B cell (primary cell): ENCODE results near the gene ORMDL2. TPM values are rescaled to one million over a fixed set of nuclear protein-coding genes. Genes with fewer than 3 reads are reported as not detected.

ENCODE experiments used
- ATAC-seq: fragments of 200-7000 bp; cut with Tn5 transposase; one replicate; pipeline ENCODE4 v1.10.0; 2021; ENCODE audit warnings: low read depth, mild to moderate bottlenecking, moderate number of reproducible peaks, moderate library complexity
- CTCF ChIA-PET: fragments of 350-600 bp; sonication (Branson Sonifier 250); formaldehyde crosslinking; loops from one replicate; lab custom pipeline; 2021; ENCODE audit warnings: antibody characterized with exemption, inconsistent platforms; lab: Charles Lee
- POLR2A ChIA-PET: fragments of 350-600 bp; sonication (Branson Sonifier 250); formaldehyde crosslinking; loops from one replicate; lab custom pipeline; 2021; ENCODE audit warnings: antibody characterized with exemption; lab: Charles Lee
- DNase-seq: peaks from one replicate; pipeline ENCODE4 v3.0.0; 2013
- H2AFZ ChIP-seq: 2 replicates; pipeline ENCODE4 v1.6.1; 2012; ENCODE audit warnings: mild to moderate bottlenecking, low read depth, low read length; ENCODE audit not compliant: insufficient read depth, poor library complexity, severe bottlenecking
- H3K27ac ChIP-seq, 2 donors: 1 replicate in 1 of 2; 2 replicates in 1 of 2; pipeline ENCODE4 v1.5.1; 2012 to 2013; ENCODE audit warnings: low read length in 2 of 2, mild to moderate bottlenecking in 2 of 2, moderate library complexity in 1 of 2
- H3K27me3 ChIP-seq, 4 experiments: fragments of 200-600 bp in 1 of 4; sonication (generic) in 1 of 4; replicated peaks in 1 of 4; 1 replicate in 2 of 4; 2 replicates in 2 of 4; pipeline versions ENCODE4 v1.6.1 to v1.7.0; 2013 to 2016; ENCODE audit warnings: low read length in 3 of 4, mild to moderate bottlenecking in 2 of 4, mixed read lengths in 1 of 4, moderate library complexity in 1 of 4; ENCODE audit not compliant: insufficient read depth in 4 of 4, control insufficient read depth in 3 of 4; ENCODE audit errors: control extremely low read depth in 1 of 4
- H3K36me3 ChIP-seq, 2 experiments: replicated peaks in 1 of 2; 1 replicate in 1 of 2; 2 replicates in 1 of 2; pipeline versions ENCODE4 v1.6.1 to v1.7.1; 2013; ENCODE audit warnings: low read length in 1 of 2; ENCODE audit not compliant: insufficient read depth in 2 of 2, control insufficient read depth in 1 of 2; ENCODE audit errors: control extremely low read depth in 1 of 2, extremely low read depth in 1 of 2
- H3K4me1 ChIP-seq, 2 donors: fragments of 200-600 bp in 1 of 2; sonication (generic) in 1 of 2; 1 replicate in 1 of 2; 2 replicates in 1 of 2; pipeline versions ENCODE4 v1.5.1 to v1.6.1; 2013 to 2017; ENCODE audit warnings: low read length in 2 of 2; ENCODE audit not compliant: control insufficient read depth in 2 of 2, insufficient read depth in 2 of 2
- H3K4me2 ChIP-seq: replicated peaks from 2 replicates; pipeline ENCODE3; 2012; ENCODE audit warnings: mild to moderate bottlenecking, low read depth, low read length; ENCODE audit not compliant: poor library complexity, severe bottlenecking
- H3K4me3 ChIP-seq, 5 experiments: fragments of 200-600 bp in 1 of 5; sonication (generic) in 1 of 5; 1 replicate in 3 of 5; 2 replicates in 2 of 5; pipeline versions ENCODE4 v1.5.1 to v1.7.0; 2011 to 2016; ENCODE audit warnings: low read length in 4 of 5, mild to moderate bottlenecking in 4 of 5, low read depth in 2 of 5, control low read depth in 1 of 5, moderate library complexity in 1 of 5; ENCODE audit not compliant: insufficient read depth in 1 of 5; ENCODE audit errors: control extremely low read depth in 1 of 5, extremely low read depth in 1 of 5
- H3K79me2 ChIP-seq: fragments of 200-600 bp; sonication (generic); one replicate; pipeline ENCODE4 v1.6.0; 2016; ENCODE audit warnings: low read length; ENCODE audit not compliant: control insufficient read depth, insufficient read depth
- H3K9ac ChIP-seq: fragments of 200-600 bp; sonication (generic); 2 replicates; pipeline ENCODE4 v1.6.1; 2017; ENCODE audit warnings: mild to moderate bottlenecking, low read length, moderate library complexity
- H3K9me3 ChIP-seq, 3 donors: one replicate each; pipeline versions ENCODE4 v1.6.1 to v1.7.1; 2013; ENCODE audit warnings: low read length in 2 of 3; ENCODE audit not compliant: control insufficient read depth in 2 of 3, insufficient read depth in 1 of 3; ENCODE audit errors: control extremely low read depth in 1 of 3
- H4K20me1 ChIP-seq: 2 replicates; pipeline ENCODE4 v1.6.0; 2012; ENCODE audit warnings: mild to moderate bottlenecking, low read length; ENCODE audit not compliant: insufficient read depth, control insufficient read depth, poor library complexity, severe bottlenecking
- H3K27ac Mint-ChIP-seq: one replicate; pipeline ENCODE4 v1.8.0; 2021; ENCODE audit warnings: mixed read lengths
- H3K27me3 Mint-ChIP-seq: one replicate; pipeline ENCODE4 v1.8.0; 2021; ENCODE audit warnings: mixed read lengths
- H3K4me1 Mint-ChIP-seq: one replicate; pipeline ENCODE4 v1.8.0; 2021; ENCODE audit warnings: mixed read lengths
- H3K4me3 Mint-ChIP-seq: one replicate; pipeline ENCODE4 v1.8.0; 2021; ENCODE audit warnings: mixed read lengths
- H3K9me3 Mint-ChIP-seq: one replicate; pipeline ENCODE4 v1.8.0; 2022; ENCODE audit warnings: mixed read lengths; ENCODE audit not compliant: insufficient read depth
- EZH2 ChIP-seq: IDR thresholded peaks from 2 replicates; pipeline ENCODE4 v1.6.1; 2012; ENCODE audit warnings: borderline replicate concordance, low read depth, mild to moderate bottlenecking, moderate library complexity, low read length; ENCODE audit not compliant: insufficient read depth, poor library complexity, severe bottlenecking
- WGBS: methylation state at CpG from one replicate; pipeline ENCODE4 v1.1.5; 2013; ENCODE audit warnings: missing lambda C conversion rate; ENCODE audit not compliant: insufficient coverage; 5-methylcytosine and 5-hydroxymethylcytosine counted together
- intact Hi-C: fragments of 100-400 bp; cut with micrococcal nuclease; formaldehyde crosslinking; loops from one replicate; pipeline ENCODE4 v1.10.0; 2022
- polyA plus RNA-seq: library from polyadenylated mRNA; depleted of rRNA; stranded (reverse); fragments of >200 nt; gene quantifications from 2 replicates; pipeline ENCODE4 v1.2.3, GENCODE V29; 2012
- total RNA-seq, 2 donors: library from RNA; stranded (reverse); fragments of 120-200 nt in 1 of 2; gene quantifications; 1 replicate in 1 of 2; 2 replicates in 1 of 2; pipeline versions ENCODE4 v1.2.3 to v1.2.4, GENCODE V29; 2013 to 2022
- TF ChIP-seq, protein P1 (sequence below): fragments of 200-600 bp; IDR thresholded peaks from one replicate; pipeline ENCODE4 v1.8.0; 2022; ENCODE audit warnings: antibody characterized with exemption, mild to moderate bottlenecking

Gene ORMDL2
- total and polyA plus RNA-seq, 2 donors (not counting 1 experiment from before 2014, with no cell fraction given): 22.7 to 41.9 TPM

DNA sequence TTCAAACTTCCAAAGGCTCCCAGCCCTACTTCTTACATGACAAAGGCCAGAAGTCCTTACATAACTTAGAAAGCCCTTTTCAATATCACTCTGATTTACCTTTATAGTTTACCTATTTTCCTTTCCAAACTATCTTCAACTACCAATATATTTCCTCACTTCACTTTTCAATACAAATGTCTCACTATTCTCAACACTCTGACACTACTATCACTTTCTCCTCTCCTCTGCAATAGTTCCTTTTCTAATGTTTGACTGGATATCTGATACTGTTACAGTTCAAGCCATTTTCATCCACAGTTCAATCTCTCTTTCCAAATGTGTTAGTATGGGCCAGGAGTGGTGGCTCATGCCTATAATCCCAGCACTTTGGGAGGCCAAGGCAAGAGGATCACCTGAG is 3.6 kb upstream of the ORMDL2 start:
- no peak overlapping the region for H3K9ac ChIP-seq
- H2AFZ ChIP-seq: no peak overlapping the region
- H3K79me2 ChIP-seq: peaks cover 98% of the 10 kb centered on the region
- H3K4me2 ChIP-seq: no peak overlapping the region
- H3K4me1 ChIP-seq: peaks cover 24 to 29% of the 10 kb centered on the region in 2 donors
- DNase-seq: no peak
- POLR2A ChIA-PET: interaction anchor here (0.5 kb wide), 1 partner anchor 40 kb away, joined by 5 read pairs; no protein-coding TSS in a partner anchor
- H3K27me3 ChIP-seq: no peaks in the 10 kb centered on the region
- no peak for ATAC-seq
- peaks cover 66% of the 10 kb centered on the region for H4K20me1 ChIP-seq
- no peaks in the 10 kb centered on the region for H3K9me3 ChIP-seq
- Mint-ChIP-seq H3K9me3 (no peaks in the 10 kb centered on the region), H3K4me1 (peaks cover 39% of the 10 kb centered on the region), H3K4me3 (no peak overlapping the region), H3K27ac (no peak overlapping the region), H3K27me3 (no peaks in the 10 kb centered on the region)
- CTCF ChIA-PET: interaction anchor here (1.3 to 1.7 kb wide), 2 partner anchors 126 to 182 kb away, joined by 3 read pairs; no protein-coding TSS in a partner anchor
- TF ChIP-seq EZH2: no peak
- TF ChIP-seq, protein P1, sequence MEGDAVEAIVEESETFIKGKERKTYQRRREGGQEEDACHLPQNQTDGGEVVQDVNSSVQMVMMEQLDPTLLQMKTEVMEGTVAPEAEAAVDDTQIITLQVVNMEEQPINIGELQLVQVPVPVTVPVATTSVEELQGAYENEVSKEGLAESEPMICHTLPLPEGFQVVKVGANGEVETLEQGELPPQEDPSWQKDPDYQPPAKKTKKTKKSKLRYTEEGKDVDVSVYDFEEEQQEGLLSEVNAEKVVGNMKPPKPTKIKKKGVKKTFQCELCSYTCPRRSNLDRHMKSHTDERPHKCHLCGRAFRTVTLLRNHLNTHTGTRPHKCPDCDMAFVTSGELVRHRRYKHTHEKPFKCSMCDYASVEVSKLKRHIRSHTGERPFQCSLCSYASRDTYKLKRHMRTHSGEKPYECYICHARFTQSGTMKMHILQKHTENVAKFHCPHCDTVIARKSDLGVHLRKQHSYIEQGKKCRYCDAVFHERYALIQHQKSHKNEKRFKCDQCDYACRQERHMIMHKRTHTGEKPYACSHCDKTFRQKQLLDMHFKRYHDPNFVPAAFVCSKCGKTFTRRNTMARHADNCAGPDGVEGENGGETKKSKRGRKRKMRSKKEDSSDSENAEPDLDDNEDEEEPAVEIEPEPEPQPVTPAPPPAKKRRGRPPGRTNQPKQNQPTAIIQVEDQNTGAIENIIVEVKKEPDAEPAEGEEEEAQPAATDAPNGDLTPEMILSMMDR: no peak
- H3K36me3 ChIP-seq: peaks cover 6 to 32% of the 10 kb centered on the region in 2 experiments
- intact Hi-C loops: no loop called here
- H3K4me3 ChIP-seq: no peak overlapping the region
- H3K27ac ChIP-seq: no peak overlapping the region

DNA sequence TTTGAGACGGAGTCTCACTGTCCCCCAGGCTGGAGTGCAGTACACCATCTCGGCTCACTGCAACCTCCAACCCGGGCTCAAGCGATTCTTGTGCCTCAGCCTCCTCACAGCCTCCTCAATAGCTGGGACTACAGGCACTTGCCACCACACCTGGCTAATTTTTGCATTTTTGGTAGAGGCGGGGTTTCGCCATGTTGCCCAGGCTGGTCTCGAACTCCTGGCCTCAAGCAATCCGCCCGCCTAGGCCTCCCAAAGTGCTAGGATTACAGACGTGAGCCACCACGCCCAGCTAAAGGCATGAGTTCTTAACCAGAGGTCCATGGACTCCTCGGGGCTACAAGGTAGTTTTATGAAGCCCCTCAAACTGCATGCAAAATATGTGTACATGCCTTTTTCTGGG is 2.4 kb upstream of the ORMDL2 start:
- Histone ChIP-seq H3K9me3 (no peaks in the 10 kb centered on the region), H3K4me2 (no peak overlapping the region), H3K4me3 (no peak overlapping the region), H3K4me1 (peaks cover 24 to 30% of the 10 kb centered on the region in 2 donors), H3K27me3 (no peaks in the 10 kb centered on the region), H3K36me3 (peaks cover 4 to 41% of the 10 kb centered on the region in 2 experiments), H3K9ac (no peak overlapping the region), H3K27ac (no peak overlapping the region), H3K79me2 (peaks cover 90% of the 10 kb centered on the region), H2AFZ (no peak overlapping the region), H4K20me1 (peaks cover 56% of the 10 kb centered on the region)
- CTCF ChIA-PET: no interaction called here
- Mint-ChIP-seq H3K4me1 (peaks cover 42% of the 10 kb centered on the region), H3K27me3 (no peaks in the 10 kb centered on the region), H3K27ac (no peak overlapping the region), H3K4me3 (no peak overlapping the region), H3K9me3 (no peaks in the 10 kb centered on the region)
- POLR2A ChIA-PET: no interaction called here
- intact Hi-C loops: no loop called here
- no peak for DNase-seq
- no peak for ATAC-seq
- WGBS: 94% methylated on average over 12 of the region's 12 CpGs
- TF ChIP-seq, protein P1: no peak
- no peak for TF ChIP-seq EZH2
